ENCODE measurements around the gene SLC25A43.
"Not testable (repeated sequence)": the region's sequence is repeated elsewhere in the genome, so short reads cannot be mapped to it uniquely, and the experiment has no call there.

SLC25A43 gene

DNA sequence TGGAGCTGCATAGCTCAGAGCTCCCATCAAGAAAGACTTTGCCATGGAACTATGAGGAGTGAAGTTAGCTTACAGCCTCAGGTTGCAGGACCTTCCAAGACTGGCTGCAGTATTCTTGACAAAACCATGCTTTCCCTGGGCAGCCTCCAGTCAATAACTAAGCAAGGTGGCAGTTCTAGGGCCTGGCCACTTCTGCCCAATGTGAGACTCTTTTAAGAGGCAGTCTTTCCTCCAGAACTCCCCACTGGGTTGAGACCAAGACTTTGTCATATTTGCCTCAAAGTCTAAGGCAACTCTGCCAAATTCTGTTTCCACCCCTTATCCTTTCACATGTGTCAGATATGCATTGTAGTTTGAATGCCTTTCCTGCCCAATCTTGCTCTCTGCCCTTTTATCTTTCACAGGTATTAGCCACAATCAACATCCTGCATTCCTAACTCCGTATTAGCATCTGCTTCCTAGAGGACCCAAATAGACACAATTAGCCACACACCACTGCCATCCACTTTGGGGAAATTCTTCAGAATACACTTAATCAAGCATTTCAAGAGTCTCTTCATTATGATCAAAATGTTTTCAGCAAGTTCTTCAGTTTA, 17.7 kb upstream of the SLC25A43 start:
- Histone ChIP-seq H3K4me3 (no peak overlapping the region), H3K27ac (no peak overlapping the region), H3K36me3 (ENCODE audit: insufficient read depth, low read length) (no peaks in the 10 kb centered on the region), H3K9ac (ENCODE audit: insufficient read length) (no peak overlapping the region), H3K9me3 (ENCODE audit: low read depth, low read length) (no peaks in the 10 kb centered on the region)
- no peak for DNase-seq (ENCODE audit: low read depth, low spot score)
- TF ChIP-seq FOXP2 (optimal IDR thresholded peaks at IDR 0.05; ENCODE audit: control extremely low read depth, extremely low read length, insufficient read depth) (no peak), POLR2AphosphoS5 (IDR thresholded peaks at IDR 0.05; ENCODE audit: borderline replicate concordance, low read depth, low read length) (no peak), EZH2 (IDR thresholded peaks at IDR 0.05) (no peak)

DNA sequence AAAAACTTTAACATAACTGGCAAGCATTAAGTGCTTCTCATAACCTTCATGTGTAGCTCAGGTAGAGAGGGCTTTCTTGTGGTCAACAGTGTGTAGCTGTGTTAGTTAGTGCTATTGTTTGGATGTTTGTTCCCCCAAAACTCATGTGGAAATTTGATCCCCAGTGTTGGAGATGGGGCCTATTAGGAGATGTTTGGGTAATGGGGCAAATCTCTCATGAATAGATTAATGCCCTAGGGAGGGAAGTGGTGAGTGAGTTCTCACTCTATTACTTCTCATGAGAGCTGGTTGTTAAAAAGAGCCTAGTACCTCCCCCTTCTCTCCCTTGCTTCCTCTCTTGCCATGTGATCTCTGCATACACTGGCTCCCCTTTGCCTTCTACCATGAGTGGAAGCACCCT, 16.5 kb upstream of the SLC25A43 start:
- Histone ChIP-seq H3K4me3 (no peak overlapping the region), H3K9ac (ENCODE audit: insufficient read length) (no peak overlapping the region), H3K9me3 (ENCODE audit: low read depth, low read length) (no peaks in the 10 kb centered on the region), H3K36me3 (ENCODE audit: insufficient read depth, low read length) (no peaks in the 10 kb centered on the region), H3K27ac (no peak overlapping the region)
- no peak for TF ChIP-seq EZH2 (IDR thresholded peaks at IDR 0.05)
- TF ChIP-seq FOXP2 (optimal IDR thresholded peaks at IDR 0.05; ENCODE audit: control extremely low read depth, extremely low read length, insufficient read depth): no peak
- TF ChIP-seq POLR2AphosphoS5 (IDR thresholded peaks at IDR 0.05; ENCODE audit: borderline replicate concordance, low read depth, low read length): no peak
- DNase-seq (ENCODE audit: low read depth, low spot score): no peak

DNA sequence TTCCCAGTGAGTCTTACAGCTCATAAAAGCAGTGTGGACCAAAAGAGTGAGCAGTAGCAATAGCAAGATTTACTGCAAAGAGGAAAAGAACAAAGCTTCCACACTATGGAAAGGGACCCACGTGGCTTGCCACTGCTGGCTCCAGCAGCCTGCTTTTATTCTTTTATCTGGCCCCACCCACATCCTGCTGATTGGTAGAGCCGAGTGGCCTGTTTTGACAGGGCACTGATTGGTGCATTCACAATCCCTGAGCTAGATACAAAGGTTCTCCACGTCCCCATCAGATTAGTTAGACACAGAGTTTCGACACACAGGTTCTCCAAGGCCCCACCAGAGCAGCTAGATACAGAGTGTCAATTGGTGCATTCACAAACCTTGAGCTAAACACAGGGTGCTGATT, 12.5 kb upstream of the SLC25A43 start:
- H3K27ac ChIP-seq; H3K9ac ChIP-seq (ENCODE audit: insufficient read length); H3K4me3 ChIP-seq; H3K9me3 ChIP-seq (ENCODE audit: low read depth, low read length); H3K36me3 ChIP-seq (ENCODE audit: insufficient read depth, low read length); DNase-seq (ENCODE audit: low read depth, low spot score): not testable (repeated sequence)

DNA sequence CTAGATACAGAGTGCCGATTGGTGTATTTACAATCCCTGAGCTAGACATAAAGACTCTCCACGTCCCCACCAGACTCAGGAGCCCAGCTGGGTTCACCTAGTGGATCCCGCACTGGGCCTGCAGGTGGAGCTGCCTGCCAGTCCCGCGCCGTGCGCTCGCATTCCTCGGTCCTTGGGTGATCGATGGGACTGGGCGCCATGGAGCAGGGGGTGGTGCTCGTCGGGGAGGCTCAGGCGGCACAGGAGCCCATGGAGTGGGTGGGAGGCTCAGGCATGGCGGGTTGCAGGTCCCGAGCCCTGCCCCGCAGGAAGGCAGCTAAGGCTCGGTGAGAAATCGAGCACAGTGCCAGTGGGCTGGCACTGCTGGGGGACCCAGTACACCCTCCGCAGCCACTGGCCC, 11.7 kb upstream of the SLC25A43 start:
- H3K9ac ChIP-seq (ENCODE audit: insufficient read length); H3K9me3 ChIP-seq (ENCODE audit: low read depth, low read length); H3K4me3 ChIP-seq; H3K27ac ChIP-seq; H3K36me3 ChIP-seq (ENCODE audit: insufficient read depth, low read length); DNase-seq (ENCODE audit: low read depth, low spot score): not testable (repeated sequence)

DNA sequence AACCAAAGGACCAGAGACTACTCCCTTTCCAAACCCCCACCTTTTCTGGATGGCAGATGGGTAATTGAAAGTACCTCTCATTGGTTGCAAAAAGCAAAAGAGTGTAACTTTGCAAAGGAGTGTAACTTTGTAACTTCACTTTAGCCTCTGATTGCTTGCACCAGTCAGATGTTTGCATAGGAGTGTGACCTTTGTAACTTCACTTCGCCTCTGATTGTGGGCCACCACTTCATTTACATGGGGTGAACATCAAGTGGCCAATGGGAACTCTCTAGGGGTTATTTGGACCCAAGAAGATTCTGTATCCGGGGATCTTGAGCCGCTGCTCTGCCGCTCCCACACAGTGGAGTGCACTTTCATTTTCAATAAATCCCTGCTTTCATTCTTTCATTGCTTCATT, 9.9 kb upstream of the SLC25A43 start:
- Histone ChIP-seq H3K9ac (ENCODE audit: insufficient read length) (no peak overlapping the region), H3K4me3 (no peak overlapping the region), H3K36me3 (ENCODE audit: insufficient read depth, low read length) (no peaks in the 10 kb centered on the region), H3K27ac (no peak overlapping the region), H3K9me3 (ENCODE audit: low read depth, low read length) (no peaks in the 10 kb centered on the region)
- no peak for DNase-seq (ENCODE audit: low read depth, low spot score)
- TF ChIP-seq FOXP2 (optimal IDR thresholded peaks at IDR 0.05; ENCODE audit: control extremely low read depth, extremely low read length, insufficient read depth): no peak
- no peak for TF ChIP-seq POLR2AphosphoS5 (IDR thresholded peaks at IDR 0.05; ENCODE audit: borderline replicate concordance, low read depth, low read length)
- no peak for TF ChIP-seq EZH2 (IDR thresholded peaks at IDR 0.05)

DNA sequence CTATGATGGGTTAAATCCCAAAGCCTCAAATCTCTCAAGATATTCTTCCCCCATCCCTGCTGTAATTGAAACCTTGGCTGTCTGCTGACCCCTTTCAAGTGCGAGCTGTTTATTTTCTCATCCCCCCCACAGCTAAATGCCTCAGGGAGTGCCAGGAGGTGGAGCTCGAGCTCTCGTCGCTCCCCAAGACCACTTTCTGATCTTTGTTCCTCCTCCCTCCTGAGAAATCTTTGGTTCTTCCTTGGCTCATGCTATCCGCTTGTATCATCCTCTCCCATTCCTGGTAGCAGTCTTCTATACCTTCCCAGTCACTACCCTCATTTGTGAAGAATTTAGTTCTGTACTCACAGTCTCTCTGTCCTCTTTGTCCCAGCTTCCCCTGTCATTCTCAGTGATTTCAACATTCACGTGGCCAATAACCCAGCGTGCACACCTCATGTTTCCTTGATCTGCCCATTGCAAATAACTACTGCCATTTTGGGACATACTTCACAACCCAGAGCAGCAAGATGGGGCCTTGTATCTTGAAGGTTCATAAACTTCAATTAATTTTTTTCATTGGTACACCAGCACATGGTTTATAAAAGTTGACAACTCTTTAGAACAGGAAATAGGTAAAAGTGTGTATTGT, 9.2 kb upstream of the SLC25A43 start:
- no peak overlapping the region for H3K4me3 ChIP-seq
- no peak overlapping the region for H3K27ac ChIP-seq

DNA sequence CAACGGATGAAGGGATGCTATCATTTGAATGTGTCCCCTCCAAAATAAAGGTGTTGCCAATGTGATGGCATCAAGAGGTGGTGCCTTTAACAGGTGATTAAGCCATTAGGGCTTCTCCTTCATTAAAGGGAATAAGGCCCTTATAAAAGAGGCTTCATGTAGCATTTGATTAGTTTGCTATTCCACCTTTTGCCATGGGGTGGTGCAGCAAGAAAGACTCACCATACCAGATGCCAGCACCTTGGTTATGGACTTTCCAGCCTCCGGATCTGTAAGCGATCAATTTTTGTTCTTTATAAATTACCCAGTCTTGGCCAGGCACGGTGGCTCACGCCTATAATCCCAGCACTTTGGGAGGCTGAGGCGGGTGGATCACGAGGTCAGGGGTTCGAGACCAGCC, 7.9 kb upstream of the SLC25A43 start:
- Histone ChIP-seq H3K9me3 (ENCODE audit: low read depth, low read length) (no peaks in the 10 kb centered on the region), H3K9ac (ENCODE audit: insufficient read length) (no peak overlapping the region), H3K27ac (no peak overlapping the region), H3K4me3 (no peak overlapping the region), H3K36me3 (ENCODE audit: insufficient read depth, low read length) (no peaks in the 10 kb centered on the region)
- DNase-seq (ENCODE audit: low read depth, low spot score): no peak
- TF ChIP-seq POLR2AphosphoS5 (IDR thresholded peaks at IDR 0.05; ENCODE audit: borderline replicate concordance, low read depth, low read length) (no peak), EZH2 (IDR thresholded peaks at IDR 0.05) (no peak), FOXP2 (optimal IDR thresholded peaks at IDR 0.05; ENCODE audit: control extremely low read depth, extremely low read length, insufficient read depth) (no peak)

More for the DNA sequence above, 9.2 kb upstream of the SLC25A43 start:
- H3K9ac ChIP-seq (ENCODE audit: insufficient read length): no peak overlapping the region
- no peak for TF ChIP-seq POLR2AphosphoS5 (IDR thresholded peaks at IDR 0.05; ENCODE audit: borderline replicate concordance, low read depth, low read length)
- no peak for TF ChIP-seq FOXP2 (optimal IDR thresholded peaks at IDR 0.05; ENCODE audit: control extremely low read depth, extremely low read length, insufficient read depth)
- no peak for TF ChIP-seq EZH2 (IDR thresholded peaks at IDR 0.05)
- H3K36me3 ChIP-seq (ENCODE audit: insufficient read depth, low read length): no peaks in the 10 kb centered on the region
- DNase-seq (ENCODE audit: low read depth, low spot score): no peak
- H3K9me3 ChIP-seq (ENCODE audit: low read depth, low read length): no peaks in the 10 kb centered on the region

DNA sequence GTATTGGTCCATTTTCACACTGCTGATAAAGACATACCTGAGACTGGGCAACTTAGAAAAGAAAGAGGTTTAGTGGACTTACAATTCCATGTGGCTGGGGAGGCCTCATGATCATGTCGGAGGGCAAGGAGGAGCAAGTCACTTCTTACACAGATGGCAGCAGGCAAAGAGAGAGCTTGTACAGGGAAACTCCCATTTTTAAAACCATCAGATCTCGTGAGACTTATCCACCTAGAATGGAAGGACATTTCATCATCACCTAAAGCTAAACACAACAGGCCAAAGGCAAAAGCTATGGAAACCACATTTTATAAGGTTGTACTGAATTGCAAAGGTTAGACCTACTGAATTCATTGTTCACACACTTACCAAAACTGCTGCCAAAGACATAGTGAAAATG, 6.0 kb upstream of the SLC25A43 start:
- H3K27ac ChIP-seq: no peak overlapping the region
- H3K36me3 ChIP-seq (ENCODE audit: insufficient read depth, low read length): no peaks in the 10 kb centered on the region
- H3K4me3 ChIP-seq: no peak overlapping the region
- DNase-seq (ENCODE audit: low read depth, low spot score): no peak
- no peak overlapping the region for H3K9ac ChIP-seq (ENCODE audit: insufficient read length)
- TF ChIP-seq FOXP2 (optimal IDR thresholded peaks at IDR 0.05; ENCODE audit: control extremely low read depth, extremely low read length, insufficient read depth): no peak
- no peak for TF ChIP-seq EZH2 (IDR thresholded peaks at IDR 0.05)
- no peak for TF ChIP-seq POLR2AphosphoS5 (IDR thresholded peaks at IDR 0.05; ENCODE audit: borderline replicate concordance, low read depth, low read length)
- H3K9me3 ChIP-seq (ENCODE audit: low read depth, low read length): no peaks in the 10 kb centered on the region

DNA sequence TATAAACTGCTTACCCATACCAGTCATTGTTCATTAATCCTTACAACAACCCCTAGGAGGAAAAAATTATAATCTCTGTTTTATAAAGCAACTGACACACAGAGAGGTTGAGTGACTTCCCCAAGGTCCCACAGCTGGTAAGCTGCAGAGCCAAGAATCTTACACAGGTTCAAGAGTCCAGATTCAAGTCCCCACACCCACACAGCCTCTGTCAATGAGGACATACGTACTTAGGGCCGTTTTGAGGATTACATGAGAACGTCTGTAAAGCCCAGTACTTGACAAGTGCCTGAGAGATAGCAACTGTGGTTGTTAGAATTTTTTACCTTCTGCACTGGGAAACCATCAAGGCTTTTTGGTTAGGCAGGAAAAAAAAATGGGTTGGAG, 556 bp upstream of the SLC25A43 start:
- no peak for DNase-seq (ENCODE audit: low read depth, low spot score)
- Histone ChIP-seq H3K4me3 (no peak overlapping the region), H3K27ac (no peak overlapping the region), H3K9me3 (ENCODE audit: low read depth, low read length) (no peaks in the 10 kb centered on the region), H3K9ac (ENCODE audit: insufficient read length) (no peak overlapping the region), H3K36me3 (ENCODE audit: insufficient read depth, low read length) (no peaks in the 10 kb centered on the region)
- TF ChIP-seq FOXP2 (optimal IDR thresholded peaks at IDR 0.05; ENCODE audit: control extremely low read depth, extremely low read length, insufficient read depth) (no peak), POLR2AphosphoS5 (IDR thresholded peaks at IDR 0.05; ENCODE audit: borderline replicate concordance, low read depth, low read length) (no peak), EZH2 (IDR thresholded peaks at IDR 0.05) (no peak)
